Caco-2 (cell line): ENCODE data around the gene TOR1B. TPM values are rescaled to one million over a fixed set of nuclear protein-coding genes. Genes with fewer than 3 reads are reported as not detected.

Experiments
- BruUV-seq: library from RNA; stranded (reverse); fragments of 400-500 nt; replicated peaks from 2 replicates; lab custom pipeline; 2021; lab: Mats Ljungman, UMichigan
- CTCF ChIA-PET: fragments of 300-600 bp; sonication (Branson Sonifier 250); formaldehyde crosslinking; loops from one replicate; lab custom pipeline; 2022; ENCODE audit warnings: antibody characterized with exemption; lab: Charles Lee
- POLR2A ChIA-PET: fragments of 300-600 bp; sonication (Branson Sonifier 250); formaldehyde crosslinking; loops from one replicate; lab custom pipeline; 2022; ENCODE audit warnings: antibody characterized with exemption; lab: Charles Lee
- DNase-seq, 2 experiments: peaks; one replicate each; pipeline versions ENCODE4 v3.0.0 to v3.0.0-alpha.2; 2020 to 2022
- H3K27me3 ChIP-seq: replicated peaks from 2 replicates; pipeline ENCODE4 v1.6.0; 2011; ENCODE audit warnings: low read length; ENCODE audit not compliant: control insufficient read depth, insufficient read depth
- H3K36me3 ChIP-seq: 2 replicates; pipeline ENCODE4 v1.5.1; 2011; ENCODE audit warnings: low read length; ENCODE audit not compliant: control insufficient read depth, insufficient read depth
- H3K4me1 ChIP-seq: fragments of 250-450 bp; sonication (Bioruptor Pico); 2 replicates; pipeline ENCODE4 v1.5.1; 2020; ENCODE audit warnings: mild to moderate bottlenecking
- H3K4me3 ChIP-seq: 2 replicates; pipeline ENCODE4 v1.5.1; 2011; ENCODE audit warnings: low read depth, mild to moderate bottlenecking, control low read depth, low read length
- H3K9me3 ChIP-seq: fragments of 250-450 bp; sonication (Bioruptor Pico); 2 replicates; pipeline ENCODE4 v1.5.1; 2020; ENCODE audit warnings: mild to moderate bottlenecking, moderate library complexity
- H3K27ac Mint-ChIP-seq: one replicate; pipeline ENCODE4 v1.8.0; 2022; ENCODE audit warnings: mixed read lengths; ENCODE audit not compliant: unreplicated experiment
- H3K27me3 Mint-ChIP-seq: one replicate; pipeline ENCODE4 v1.8.0; 2022; ENCODE audit warnings: mixed read lengths; ENCODE audit not compliant: insufficient read depth, unreplicated experiment
- H3K36me3 Mint-ChIP-seq: one replicate; pipeline ENCODE4 v1.8.0; 2022; ENCODE audit warnings: mild to moderate bottlenecking, mixed read lengths; ENCODE audit not compliant: insufficient read depth, unreplicated experiment
- H3K4me1 Mint-ChIP-seq: one replicate; pipeline ENCODE4 v1.8.0; 2022; ENCODE audit warnings: low read depth, mixed read lengths; ENCODE audit not compliant: unreplicated experiment
- H3K4me3 Mint-ChIP-seq: one replicate; pipeline ENCODE4 v1.8.0; 2022; ENCODE audit warnings: mild to moderate bottlenecking, moderate library complexity, mixed read lengths; ENCODE audit not compliant: unreplicated experiment
- H3K9me3 Mint-ChIP-seq: one replicate; pipeline ENCODE4 v1.8.0; 2022; ENCODE audit warnings: mixed read lengths; ENCODE audit not compliant: unreplicated experiment
- CTCF ChIP-seq, 2 experiments: fragments of 200-600 bp in 1 of 2; IDR thresholded peaks; 1 replicate in 1 of 2; 2 replicates in 1 of 2; pipeline versions ENCODE4 v1.5.1 to v1.8.0; 2011 to 2022; ENCODE audit warnings: antibody characterized with exemption in 1 of 2, control low read depth in 1 of 2, inconsistent platforms in 1 of 2, low read depth in 1 of 2, low read length in 1 of 2, mild to moderate bottlenecking in 1 of 2, moderate library complexity in 1 of 2; ENCODE audit not compliant: insufficient read depth in 1 of 2, severe bottlenecking in 1 of 2, unreplicated experiment in 1 of 2
- intact Hi-C: fragments of 100-400 bp; cut with micrococcal nuclease; formaldehyde crosslinking; loops from one replicate; pipeline ENCODE4 v1.10.0; 2022; ENCODE audit not compliant: unreplicated experiment
- total RNA-seq: library from RNA; stranded (reverse); gene quantifications from 2 replicates; pipeline ENCODE4 v1.2.3, GENCODE V29; 2022

Gene TOR1B
- total RNA-seq, 1 experiment from 2014 or later = 22.8 TPM

- H3K4me3 ChIP-seq = peak overlapping the region; percentile 60
- H3K36me3 ChIP-seq = no peaks in the 10 kb centered on the region
- H3K27me3 ChIP-seq = no peaks in the 10 kb centered on the region
- Mint-ChIP-seq H3K4me1 (peaks cover 11% of the 10 kb centered on the region), H3K4me3 (peak overlapping the region; percentile 100), H3K27me3 (no peaks in the 10 kb centered on the region), H3K36me3 (peaks cover 48% of the 10 kb centered on the region), H3K9me3 (no peaks in the 10 kb centered on the region), H3K27ac (peak overlapping the region; percentile 100)
- intact Hi-C loops = loop anchor here (1.0 kb wide), 1 partner anchor 10 kb away; the partner anchor contains the start of gene TOR1A
- ChIA-PET CTCF (no interaction called here), POLR2A (interaction anchor here (0.6 to 0.9 kb wide), 4 partner anchors 14 to 33 kb away, joined by 3 read pairs; no protein-coding TSS in a partner anchor)
- BruUV-seq = no TSS peak
- TF ChIP-seq CTCF (IDR thresholded peaks at IDR 0.05; ENCODE audit: insufficient read depth in 1 of 2, low read depth in 1 of 2, low read length in 1 of 2, severe bottlenecking in 1 of 2, unreplicated experiment in 1 of 2) = no peak
- H3K9me3 ChIP-seq = no peaks in the 10 kb centered on the region
- peak in 1 of 2 experiments; percentile 23 for DNase-seq
- H3K4me1 ChIP-seq = peaks cover 3% of the 10 kb centered on the region; the same call in 1 of the 2 replicates
These were observed 31.6 kb downstream of the TOR1B start for GRCh38 chr9:129834489-129835127.

DNA sequence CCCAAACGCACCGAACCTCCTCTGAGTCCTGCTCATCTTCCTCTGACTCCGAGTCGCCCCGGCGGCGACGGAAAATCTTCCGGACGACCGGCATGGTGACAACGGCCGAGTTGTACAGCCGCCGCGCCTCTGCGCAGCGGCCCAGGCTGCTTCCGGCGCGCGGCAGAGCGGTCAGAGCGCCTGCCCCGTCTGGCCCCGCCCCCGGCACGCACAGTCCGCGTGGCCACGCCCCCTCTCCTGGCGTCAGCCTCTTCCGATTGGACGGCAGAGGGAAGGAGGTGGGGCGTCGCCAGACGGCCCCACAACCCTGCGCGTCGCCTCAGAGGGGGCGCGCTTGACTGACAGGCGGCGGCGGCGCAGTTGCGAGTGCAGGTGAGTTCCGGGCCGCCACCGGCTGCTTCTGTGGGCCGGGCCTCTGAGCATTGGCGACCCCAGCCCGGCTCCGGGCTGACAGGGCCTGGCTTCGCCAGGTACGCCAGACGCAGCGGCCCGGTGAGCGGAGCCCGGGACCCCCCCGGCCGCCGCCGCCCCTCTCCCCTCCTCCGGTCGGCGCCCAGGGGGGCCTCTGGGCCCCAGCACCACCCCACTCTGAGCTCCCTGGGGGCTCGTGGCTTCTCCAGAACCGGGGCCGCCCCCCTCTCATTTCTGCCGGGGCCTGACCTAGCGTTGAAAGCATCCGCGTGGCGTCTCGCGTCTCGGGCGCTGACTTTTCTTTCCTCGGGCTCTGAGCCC lies 32.3 kb downstream of the TOR1B start, which contains the start of the genes C9orf78 and USP20:
C9orf78 (minus strand) TSS at position 148 of the 732 bp plus-strand sequence; CDS start at position 94, 54 bp downstream.
USP20 (plus strand) TSS at position 331 of the 732 bp plus-strand sequence. CDS start 17,098 bp downstream, outside the sequence.
- peak within 1 kb of the TSS; percentile 82 for H3K4me3 ChIP-seq
- no peaks in the 10 kb centered on the region for H3K27me3 ChIP-seq
- H3K27ac Mint-ChIP-seq = peak within 1 kb of the TSS; percentile 100
- DNase-seq = peak; percentile 95 to 98
- ChIA-PET CTCF (no interaction called here), POLR2A (interaction anchor here (0.7 kb wide), 2 partner anchors 45 to 52 kb away, joined by 3 to 4 read pairs; no protein-coding TSS in a partner anchor)
- no peaks in the 10 kb centered on the region for H3K9me3 ChIP-seq
- H3K9me3 Mint-ChIP-seq = no peaks in the 10 kb centered on the region
- peak within 1 kb of the TSS; percentile 100 for H3K4me3 Mint-ChIP-seq
- no peaks in the 10 kb centered on the region for H3K27me3 Mint-ChIP-seq
- no peak for TF ChIP-seq CTCF (IDR thresholded peaks at IDR 0.05; ENCODE audit: insufficient read depth in 1 of 2, low read depth in 1 of 2, low read length in 1 of 2, severe bottlenecking in 1 of 2, unreplicated experiment in 1 of 2)
- no peaks in the 10 kb centered on the region for H3K36me3 ChIP-seq
- peaks cover 3% of the 10 kb centered on the region; the same call in 1 of the 2 replicates for H3K4me1 ChIP-seq
- peaks cover 11% of the 10 kb centered on the region for H3K4me1 Mint-ChIP-seq
- H3K36me3 Mint-ChIP-seq = peaks cover 42% of the 10 kb centered on the region
- BruUV-seq = no TSS peak
- intact Hi-C loops = loop anchor here (1.0 kb wide), 1 partner anchor 11 kb away; the partner anchor contains the start of gene TOR1A

DNA sequence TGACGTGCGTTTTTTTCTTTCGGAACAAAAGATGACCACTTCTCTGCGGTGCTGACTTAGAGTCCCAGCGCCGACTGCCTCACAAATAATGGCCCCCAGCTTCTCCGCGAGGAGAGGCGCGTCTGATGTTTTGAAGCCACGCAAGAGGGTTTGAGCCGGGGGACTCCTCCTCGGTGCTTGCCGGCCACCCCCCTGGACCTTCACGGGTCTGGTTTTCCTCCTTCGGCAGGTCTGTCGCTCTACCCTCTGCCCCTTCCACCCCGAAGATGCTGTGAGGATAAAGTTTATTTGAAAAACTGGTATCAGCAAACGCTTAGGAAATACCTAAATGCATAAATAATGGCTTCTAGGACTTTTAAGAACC lies 32.9 kb downstream of the TOR1B start:
- CTCF ChIA-PET = no interaction called here
- Mint-ChIP-seq H3K4me3 (peak overlapping the region; percentile 100), H3K27ac (peak overlapping the region; percentile 100), H3K4me1 (peaks cover 11% of the 10 kb centered on the region), H3K36me3 (peaks cover 37% of the 10 kb centered on the region), H3K27me3 (no peaks in the 10 kb centered on the region), H3K9me3 (no peaks in the 10 kb centered on the region)
- TSS peak; percentile 59 for BruUV-seq
- Histone ChIP-seq H3K27me3 (no peaks in the 10 kb centered on the region), H3K9me3 (no peaks in the 10 kb centered on the region), H3K36me3 (no peaks in the 10 kb centered on the region), H3K4me3 (peak overlapping the region; percentile 82), H3K4me1 (peaks cover 3% of the 10 kb centered on the region; the same call in 1 of the 2 replicates)
- DNase-seq = no peak
- POLR2A ChIA-PET = interaction anchor here (0.7 kb wide), 2 partner anchors 46 to 51 kb away, joined by 3 to 4 read pairs; no protein-coding TSS in a partner anchor
- TF ChIP-seq CTCF (IDR thresholded peaks at IDR 0.05; ENCODE audit: insufficient read depth in 1 of 2, low read depth in 1 of 2, low read length in 1 of 2, severe bottlenecking in 1 of 2, unreplicated experiment in 1 of 2) = no peak
- intact Hi-C loops = loop anchor here (1.0 kb wide), 1 partner anchor 12 kb away; the partner anchor contains the start of gene TOR1A
